Measurements from ENCODE around the gene IGFBPL1.
"Not testable (repeated sequence)": the region's sequence is repeated elsewhere in the genome, so short reads cannot be mapped to it uniquely, and the experiment has no call there.

Gene IGFBPL1

DNA sequence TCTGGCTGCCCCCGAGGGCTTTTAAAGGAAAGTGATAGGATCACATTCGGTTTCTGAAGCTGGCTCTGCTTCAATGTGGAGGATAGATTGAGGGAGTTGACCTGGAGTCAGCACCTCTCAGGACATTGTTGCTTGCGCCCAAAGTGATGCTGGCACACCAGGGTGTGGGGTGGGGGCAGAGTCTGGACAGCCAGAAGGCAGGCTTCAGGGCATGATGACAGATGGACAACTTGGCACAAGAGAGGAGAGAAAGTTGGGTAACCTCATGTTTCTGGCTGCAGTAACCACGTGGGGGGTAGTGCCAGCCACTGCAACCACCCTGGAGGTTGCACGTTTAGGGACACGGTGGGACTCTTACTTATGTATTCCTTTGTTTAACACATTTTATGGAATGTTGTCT, 22.3 kb downstream of the IGFBPL1 start:
- DNase-seq (ENCODE audit: insufficient read length, low spot score) (no peak), FAIRE-seq (no peak)

DNA sequence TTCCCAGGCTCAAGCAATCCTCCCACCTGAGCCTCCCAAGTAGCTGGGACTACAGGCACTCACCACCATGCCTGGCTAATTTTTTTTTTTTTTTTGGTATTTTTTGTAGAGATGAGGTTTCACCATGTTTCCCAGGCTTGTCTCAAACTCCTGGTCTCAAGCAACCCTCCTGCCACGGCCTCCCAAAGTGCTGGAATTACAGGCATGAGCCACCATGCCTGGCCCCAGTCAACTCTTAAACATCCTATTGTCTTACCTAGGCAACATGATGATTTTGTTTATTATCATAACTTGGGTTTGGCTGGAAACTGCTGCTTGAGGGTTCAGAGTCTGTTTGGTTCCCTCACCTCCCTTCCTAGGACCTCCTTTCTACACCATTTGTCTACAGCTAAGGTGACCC, 25.1 kb downstream of the IGFBPL1 start:
- DNase-seq (ENCODE audit: insufficient read length, low spot score); FAIRE-seq: not testable (repeated sequence)

DNA sequence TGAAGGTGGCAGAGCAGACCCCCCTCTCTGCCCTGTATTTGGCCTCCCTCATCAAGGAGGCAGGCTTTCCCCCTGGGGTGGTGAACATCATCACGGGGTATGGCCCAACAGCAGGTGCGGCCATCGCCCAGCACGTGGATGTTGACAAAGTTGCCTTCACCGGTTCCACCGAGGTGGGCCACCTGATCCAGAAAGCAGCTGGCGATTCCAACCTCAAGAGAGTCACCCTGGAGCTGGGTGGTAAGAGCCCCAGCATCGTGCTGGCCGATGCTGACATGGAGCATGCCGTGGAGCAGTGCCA, 27.9 kb downstream of the IGFBPL1 start:
- no peak for FAIRE-seq
- DNase-seq (ENCODE audit: insufficient read length, low spot score): no peak

DNA sequence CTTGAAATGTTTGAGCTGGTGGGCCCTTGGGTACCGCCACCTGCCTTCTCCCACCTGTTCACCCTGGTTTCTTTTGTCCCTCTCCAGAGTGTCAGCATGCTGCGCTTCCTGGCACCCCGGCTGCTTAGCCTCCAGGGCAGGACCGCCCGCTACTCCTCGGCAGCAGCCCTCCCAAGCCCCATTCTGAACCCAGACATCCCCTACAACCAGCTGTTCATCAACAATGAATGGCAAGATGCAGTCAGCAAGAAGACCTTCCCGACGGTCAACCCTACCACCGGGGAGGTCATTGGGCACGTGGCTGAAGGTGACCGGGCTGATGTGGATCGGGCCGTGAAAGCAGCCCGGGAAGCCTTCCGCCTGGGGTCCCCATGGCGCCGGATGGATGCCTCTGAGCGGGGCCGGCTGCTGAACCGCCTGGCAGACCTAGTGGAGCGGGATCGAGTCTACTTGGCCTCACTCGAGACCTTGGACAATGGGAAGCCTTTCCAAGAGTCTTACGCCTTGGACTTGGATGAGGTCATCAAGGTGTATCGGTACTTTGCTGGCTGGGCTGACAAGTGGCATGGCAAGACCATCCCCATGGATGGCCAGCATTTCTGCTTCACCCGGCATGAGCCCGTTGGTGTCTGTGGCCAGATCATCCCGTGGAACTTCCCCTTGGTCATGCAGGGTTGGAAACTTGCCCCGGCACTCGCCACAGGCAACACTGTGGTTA, 28.4 kb downstream of the IGFBPL1 start:
- no peak for DNase-seq (ENCODE audit: insufficient read length, low spot score)
- no peak for FAIRE-seq

DNA sequence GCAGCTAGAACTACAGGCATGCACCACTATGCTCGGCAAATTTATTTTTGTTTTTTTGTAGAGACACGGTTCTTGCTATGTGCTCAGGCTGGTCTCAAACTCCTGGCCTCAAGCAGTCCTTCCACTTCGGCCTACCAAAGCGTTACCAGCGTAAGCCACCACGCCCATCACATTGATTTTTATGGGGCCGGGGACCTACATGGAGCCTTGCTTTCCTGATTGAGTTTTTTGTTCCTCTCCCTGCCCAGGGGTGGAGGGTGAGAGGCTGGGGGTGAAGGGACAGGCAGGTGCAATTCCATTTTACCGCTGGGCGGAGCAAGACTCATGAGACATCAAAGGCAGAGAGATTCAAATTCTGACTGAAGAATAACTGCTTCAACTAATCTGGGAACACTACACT, 29.8 kb downstream of the IGFBPL1 start:
- FAIRE-seq (no peak), DNase-seq (ENCODE audit: insufficient read length, low spot score) (no peak)

DNA sequence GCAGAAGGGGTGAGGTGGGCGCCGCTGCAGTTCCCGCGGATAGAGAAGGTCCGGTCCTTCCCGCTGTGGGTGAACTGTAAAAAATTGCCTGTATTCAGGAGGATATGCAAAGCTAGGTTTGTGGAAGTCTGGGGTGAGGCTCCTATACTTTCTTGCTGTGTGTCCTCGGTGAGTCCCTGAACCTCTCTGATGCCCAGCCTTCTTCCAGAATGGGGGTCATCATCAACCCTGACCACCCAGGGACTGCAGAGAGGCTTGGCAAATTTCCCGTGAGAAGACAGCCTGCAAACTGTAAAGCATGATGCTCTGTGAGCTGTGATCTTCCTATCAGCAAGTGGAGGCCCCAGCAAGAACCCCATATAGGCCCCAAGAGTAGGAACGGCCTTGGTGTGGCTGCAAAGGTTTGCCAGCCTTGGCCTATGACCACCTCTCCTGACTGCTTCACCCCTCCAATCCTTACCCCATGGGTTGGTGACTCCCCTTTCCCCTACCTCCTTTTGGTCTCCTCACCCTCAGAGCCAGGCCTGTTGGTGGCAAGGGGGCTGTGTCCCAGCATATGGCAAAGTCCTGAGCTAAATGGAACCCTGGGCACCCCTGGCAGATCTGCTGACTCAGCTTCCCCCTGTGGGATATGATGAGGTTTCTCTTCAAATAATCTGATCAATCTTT, 31.0 kb downstream of the IGFBPL1 start:
- FAIRE-seq: no peak
- peak; percentile 21 for DNase-seq (ENCODE audit: insufficient read length, low spot score)

DNA sequence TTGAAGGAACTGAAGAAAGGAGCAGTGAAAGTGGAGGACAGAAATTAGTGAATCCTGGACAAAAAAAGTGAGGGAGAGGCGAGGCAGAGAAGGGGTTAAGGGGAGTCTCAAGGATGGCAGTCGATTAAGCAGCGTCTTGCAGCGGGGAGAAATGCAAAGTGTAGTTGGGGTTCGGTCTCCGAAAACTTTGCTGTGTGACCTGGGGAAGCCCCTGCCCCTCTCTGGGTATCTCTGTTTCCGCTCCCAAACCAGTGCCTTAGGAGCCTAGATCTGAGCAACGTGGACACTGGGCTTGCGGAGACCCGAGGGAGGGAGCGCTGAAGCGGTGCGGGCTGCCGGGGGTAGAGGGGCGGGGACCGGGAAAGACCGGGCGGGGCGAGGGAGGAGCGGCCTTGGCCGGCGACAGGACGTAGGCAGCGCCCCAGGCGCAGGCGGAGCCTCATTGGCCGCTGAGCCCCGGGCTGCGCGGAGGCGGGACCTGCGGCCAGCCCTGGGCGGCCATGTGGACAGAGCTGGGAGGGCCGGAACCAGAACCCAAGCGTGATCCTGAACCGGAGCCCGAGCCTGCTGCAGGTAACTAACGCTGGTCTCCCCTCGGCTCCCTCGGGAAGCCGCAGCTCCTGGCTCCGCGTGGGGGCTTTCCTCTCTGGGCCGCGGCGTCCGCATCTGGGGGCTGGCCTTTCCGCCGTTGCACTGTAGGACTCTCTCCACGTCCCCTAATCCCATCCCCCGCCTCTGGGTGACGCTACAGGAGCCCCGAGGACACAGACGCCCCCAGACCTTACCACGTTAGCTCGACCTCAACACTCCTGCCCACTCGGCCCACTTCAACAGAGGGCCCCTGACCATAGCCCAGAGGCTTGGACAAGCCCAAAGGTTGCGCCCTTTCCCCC, 31.8 kb downstream of the IGFBPL1 start, which contains the start of gene ALDH1B1:
Gene ALDH1B1, plus strand, starts transcription at position 468 of the 893 bp plus-strand sequence. CDS start 3,047 bp downstream, outside the sequence.
- peak; percentile 96 for DNase-seq (ENCODE audit: insufficient read length, low spot score)
- FAIRE-seq: peak; percentile 88

DNA sequence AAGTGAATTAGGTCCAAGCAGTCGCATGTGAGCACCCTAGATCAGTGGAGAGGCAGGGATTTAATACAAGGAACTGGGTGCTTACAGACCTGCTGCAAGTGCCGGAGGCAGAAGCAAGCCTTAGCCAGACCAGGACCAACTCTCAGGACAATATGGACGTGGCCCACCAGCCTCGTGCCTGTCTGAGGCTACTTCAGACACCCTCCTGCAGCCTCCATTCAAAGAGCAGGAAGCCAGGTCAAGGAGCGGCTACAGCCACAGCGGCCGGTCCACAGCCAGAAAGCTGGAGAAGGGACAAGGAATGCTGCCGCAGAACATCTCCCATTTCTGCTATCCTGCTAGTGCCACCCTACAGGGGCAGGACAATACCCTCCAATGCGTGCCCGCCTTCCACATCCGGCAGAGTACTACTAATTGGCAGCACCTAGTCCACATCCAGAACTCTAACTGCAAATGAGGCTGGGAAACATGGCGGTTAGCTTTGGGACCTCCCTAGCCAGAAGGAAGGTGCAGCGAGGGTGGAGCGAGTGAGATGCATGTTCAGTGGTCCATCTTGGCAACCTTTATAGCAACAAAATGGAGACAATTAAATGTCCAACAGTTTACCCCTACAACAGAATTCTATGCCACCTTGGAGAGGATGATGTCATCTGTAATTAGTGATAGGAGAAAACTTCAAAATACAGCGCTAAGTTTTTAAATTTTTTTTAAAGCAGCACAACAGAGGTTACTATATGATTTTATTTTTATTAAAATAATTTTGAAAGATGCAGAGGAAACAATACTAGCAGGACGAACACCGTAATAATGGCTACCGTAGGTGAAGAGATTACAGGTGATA, 32.8 kb downstream of the IGFBPL1 start:
- no peak for DNase-seq (ENCODE audit: insufficient read length, low spot score)
- FAIRE-seq: no peak

DNA sequence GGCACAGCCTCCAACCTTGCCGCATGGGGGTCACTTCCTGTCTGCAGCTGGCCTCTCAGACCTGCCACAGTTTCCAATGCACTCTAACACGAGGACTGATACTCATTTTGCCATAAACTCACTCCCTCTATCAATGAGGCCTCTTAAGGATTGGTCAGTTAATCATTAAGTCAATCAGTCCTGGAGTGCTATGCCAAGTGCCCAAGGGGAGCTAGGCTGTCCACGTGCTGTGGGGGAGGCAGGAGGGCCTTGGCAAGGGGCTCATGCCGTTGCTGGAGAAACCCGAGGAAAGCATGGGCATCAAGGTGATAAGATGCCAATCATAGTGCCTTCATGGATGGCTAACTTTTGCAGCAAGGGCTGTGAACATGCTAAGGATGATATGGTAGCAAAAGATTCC, 33.4 kb downstream of the IGFBPL1 start:
- no peak for FAIRE-seq
- DNase-seq (ENCODE audit: insufficient read length, low spot score): no peak

DNA sequence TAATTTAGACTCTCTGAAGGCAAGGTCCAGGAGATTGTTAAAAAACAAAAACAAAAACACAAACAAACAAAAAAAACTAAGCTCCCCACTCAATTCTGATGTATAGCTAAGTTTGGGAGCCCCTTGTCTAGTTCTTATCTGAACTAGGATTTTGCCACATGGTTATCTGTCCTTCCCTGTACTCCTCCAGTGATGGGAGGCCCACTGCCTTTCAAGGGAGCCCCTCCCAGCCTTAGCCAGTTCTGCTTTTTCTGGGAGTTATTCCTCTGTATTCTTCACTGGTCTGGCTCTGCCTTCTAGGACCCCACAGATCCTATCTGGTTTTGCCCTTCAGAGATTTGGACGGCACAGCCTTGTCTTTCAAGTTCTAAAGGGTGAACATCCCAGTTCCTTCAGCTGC, 33.8 kb downstream of the IGFBPL1 start:
- no peak for FAIRE-seq
- DNase-seq (ENCODE audit: insufficient read length, low spot score): no peak

DNA sequence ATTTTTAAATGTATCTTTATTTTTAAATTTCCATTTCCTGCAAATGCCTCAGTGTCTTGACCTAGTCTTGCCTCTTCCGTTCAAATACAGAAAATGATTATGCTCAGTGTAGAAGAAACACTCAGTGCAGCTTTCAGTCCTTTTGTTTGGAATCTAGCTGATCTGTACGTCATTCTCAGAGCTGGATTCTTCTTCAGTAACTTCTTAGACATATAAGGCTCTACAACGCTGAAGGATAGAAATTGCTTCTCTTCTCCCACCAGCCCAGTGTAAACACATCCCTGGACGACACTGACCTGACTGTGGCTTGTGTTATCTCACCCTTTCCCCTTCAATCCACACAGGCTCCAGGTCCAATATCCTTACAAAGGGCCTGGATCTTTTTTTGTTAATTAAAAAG, 34.9 kb downstream of the IGFBPL1 start:
- no peak for FAIRE-seq
- no peak for DNase-seq (ENCODE audit: insufficient read length, low spot score)

DNA sequence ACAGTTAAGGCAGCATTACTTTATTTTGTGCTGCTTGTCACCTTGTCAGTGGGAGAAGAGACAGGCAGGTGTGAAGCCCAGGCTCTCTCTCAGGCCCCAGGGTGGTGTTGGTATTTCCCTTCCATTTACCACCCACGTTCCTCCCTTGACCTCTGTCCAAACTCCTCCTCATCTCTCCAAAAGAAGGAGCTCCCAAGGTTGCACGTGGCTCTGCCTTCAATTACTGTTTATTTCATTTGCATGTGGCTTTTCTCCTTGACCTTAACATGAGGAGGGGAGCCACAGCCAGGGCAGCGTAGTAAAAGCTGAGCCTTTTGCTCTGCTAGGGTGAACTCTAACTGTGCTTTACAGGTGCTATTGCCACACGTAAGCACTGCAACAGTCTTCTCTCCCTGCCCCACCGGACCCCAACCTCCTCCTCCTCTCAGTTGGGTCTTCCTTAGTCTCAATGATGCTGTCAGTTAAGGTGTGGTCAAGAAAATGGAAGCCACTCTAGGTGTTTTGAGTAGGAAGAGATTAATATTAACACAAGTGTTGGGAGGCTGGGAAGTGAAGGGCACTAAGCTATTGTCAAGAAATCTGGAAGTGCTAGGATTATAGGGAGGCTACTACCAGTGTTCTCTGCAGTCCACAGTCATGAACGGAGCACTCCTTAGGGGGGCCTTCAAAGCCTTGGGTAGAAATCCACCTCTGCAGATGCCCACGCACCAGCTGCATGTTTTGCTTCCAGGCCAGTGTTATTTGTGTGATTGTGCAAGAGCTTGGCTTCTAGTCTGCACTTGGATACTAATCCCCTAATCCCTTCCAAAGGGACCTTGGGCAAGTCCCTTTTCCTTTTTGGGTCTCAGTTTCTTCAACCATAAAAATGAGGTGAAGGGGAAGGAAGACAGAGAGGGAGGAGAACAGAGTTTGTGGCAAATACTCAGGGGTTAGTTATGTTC, 35.7 kb downstream of the IGFBPL1 start:
- FAIRE-seq (no peak), DNase-seq (ENCODE audit: insufficient read length, low spot score) (no peak)

DNA sequence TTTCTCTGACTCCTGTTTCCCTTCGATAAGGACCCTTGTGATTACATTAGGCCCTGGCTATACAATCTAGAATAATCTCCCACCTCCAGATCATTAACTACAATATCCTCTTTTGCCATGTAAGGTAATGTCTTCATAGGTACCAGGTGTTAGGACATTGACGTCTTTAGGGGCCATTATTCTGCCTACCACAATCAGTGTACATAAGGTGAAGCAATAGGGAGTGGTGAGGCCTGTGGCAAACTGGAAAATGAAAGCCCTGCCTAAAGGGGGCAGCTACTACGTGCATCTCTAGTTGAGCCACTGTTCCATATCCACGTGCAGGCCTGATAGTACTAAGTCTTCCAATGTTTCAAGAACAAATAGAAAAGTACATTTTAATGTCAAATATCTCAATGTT, 36.5 kb downstream of the IGFBPL1 start:
- no peak for FAIRE-seq
- DNase-seq (ENCODE audit: insufficient read length, low spot score): no peak

DNA sequence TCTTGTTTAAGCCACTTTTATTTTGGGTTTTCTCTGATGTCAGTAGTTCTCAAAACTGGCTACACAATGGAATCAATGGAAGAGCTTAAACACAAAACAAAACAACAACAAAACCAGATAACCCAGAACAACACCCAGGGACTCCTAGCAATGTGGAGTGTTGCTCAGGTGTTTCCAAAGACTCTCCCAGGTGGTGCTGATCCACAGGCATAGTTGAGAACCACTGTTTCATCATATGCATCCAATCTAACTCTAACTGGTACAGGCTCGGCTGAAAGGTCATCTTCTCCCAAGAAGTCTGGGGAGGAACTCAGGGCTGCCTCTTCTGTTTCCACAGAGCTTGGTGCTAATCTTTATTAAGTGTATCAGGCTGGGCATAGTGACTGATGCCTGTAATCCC, 37.2 kb downstream of the IGFBPL1 start:
- DNase-seq (ENCODE audit: insufficient read length, low spot score) (no peak), FAIRE-seq (no peak)

DNA sequence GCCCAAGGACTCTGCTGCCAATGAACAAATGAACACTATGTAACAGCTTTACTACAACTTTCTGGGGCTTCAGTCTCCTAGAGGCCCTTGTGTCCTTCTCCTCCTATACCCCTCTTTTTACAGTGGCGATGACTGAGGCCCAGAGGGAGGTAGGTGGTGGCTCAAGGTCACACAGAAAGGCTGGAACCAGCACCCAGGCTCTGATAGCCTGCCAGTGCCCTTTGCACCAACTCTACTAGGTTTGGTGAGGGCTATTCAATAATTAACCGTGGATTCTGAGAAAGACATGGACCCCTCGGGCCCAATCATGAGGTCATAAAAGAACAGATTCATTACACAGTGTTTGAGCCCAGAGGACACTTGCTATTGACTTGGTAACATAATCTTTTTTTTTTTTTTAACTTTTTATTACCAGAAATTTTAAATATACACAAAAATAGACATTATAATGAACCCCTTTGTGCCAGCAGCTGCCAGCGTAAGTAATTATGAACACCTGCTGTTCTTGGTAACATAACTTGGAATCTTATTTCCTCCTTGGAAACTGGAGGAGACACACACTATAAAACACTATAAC, 37.8 kb downstream of the IGFBPL1 start:
- DNase-seq (ENCODE audit: insufficient read length, low spot score): no peak
- FAIRE-seq: no peak

DNA sequence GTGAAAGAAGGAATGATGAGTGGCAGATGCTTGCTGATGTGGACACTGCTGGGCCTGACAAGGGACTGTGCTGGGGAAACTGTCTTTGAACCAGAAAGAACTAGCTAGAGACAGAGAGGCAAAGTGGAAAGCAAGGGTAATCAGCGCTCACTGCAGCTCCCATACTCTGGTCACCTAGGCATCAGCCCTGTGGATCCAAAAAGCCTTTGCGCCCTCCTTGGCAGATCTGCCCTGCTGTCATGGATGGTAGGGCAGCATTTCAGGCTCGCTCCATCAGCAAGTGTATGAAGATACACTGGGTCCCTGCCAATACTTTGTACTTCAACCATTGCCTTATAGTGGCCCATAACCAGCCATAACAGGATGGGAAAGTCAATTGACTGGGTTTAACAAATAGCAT, 38.4 kb downstream of the IGFBPL1 start:
- FAIRE-seq (no peak), DNase-seq (ENCODE audit: insufficient read length, low spot score) (no peak)

DNA sequence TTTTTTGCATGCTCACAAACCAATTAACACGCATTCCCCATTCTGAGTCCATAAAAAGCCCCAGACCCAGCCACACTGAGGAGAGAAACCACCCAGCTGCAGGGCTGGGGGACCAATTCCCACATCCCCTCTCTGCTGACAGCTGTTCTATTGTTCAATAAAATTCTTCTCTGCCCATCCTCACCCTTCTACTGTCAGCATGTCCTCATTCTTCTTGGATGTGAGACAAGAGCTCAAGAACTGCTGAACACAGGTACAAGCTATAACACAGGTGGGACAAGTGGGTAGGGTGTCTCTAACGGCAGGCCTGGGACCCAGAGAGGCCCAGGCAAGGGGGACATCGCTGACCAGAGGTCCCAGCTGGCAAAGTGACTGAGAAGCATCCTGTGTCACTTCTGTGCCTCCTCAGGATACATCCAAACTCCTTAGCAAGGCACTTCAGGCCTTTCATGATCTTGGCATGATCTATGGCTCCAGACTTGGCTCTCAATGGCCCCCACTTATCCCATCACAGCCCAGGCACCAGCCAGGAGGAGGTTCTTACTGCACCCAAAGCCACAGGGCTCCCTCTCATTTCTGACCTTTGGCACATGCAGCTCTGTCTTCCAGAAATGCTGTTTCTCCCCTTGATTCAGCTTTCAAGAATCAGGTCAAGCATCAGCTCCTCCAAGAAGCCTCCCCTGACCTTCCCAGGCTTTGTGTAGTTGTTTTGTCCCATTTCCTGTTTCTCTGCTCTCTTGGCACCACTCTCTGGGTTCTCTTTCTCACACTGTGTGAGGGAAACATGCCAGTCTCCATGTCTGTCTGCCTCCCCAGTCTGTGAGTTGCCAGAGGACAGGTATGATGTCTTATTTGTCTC, 39.0 kb downstream of the IGFBPL1 start:
- DNase-seq (ENCODE audit: insufficient read length, low spot score): no peak
- FAIRE-seq: no peak

DNA sequence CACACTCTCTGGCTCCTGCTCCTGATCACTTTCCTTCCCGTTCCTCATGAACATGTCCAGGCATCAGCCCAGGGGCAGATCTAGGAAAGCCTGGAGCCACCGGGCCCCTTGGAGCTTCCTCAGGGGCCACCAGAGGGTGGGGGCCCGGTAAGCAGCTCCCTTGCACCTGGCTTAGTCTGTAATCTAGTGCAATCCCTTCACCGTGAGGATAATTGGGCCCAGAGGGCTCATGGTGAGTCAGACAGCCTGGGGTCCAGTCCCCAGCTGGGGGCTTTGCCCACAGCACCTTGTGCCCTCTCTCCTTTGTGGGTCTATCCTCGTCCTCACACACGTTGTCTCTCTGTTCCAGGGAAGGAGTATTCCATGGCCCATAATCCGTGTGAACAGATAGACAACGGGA, 42.1 kb downstream of the IGFBPL1 start:
- FAIRE-seq (no peak), DNase-seq (ENCODE audit: insufficient read length, low spot score) (no peak)

Measured in GM19239 (cell line).